GM12875 (cell line): ENCODE data around the gene HTT.

Experiments used
- H3K4me3 ChIP-seq: one replicate; pipeline ENCODE4 v1.5.1; 2011; ENCODE audit warnings: low read depth, low read length, control low read depth
- CTCF ChIP-seq: IDR thresholded peaks from 2 replicates; pipeline ENCODE4 v1.5.1; 2011; ENCODE audit warnings: low read depth, mild to moderate bottlenecking, control low read depth, inconsistent platforms, low read length, moderate library complexity, borderline replicate concordance; ENCODE audit not compliant: insufficient read depth

Gene HTT

GRCh38 chr4:3252831-3253641 is 178.6 kb downstream of the HTT start:
- TF ChIP-seq CTCF, result no peak
- H3K4me3 ChIP-seq, result no peak overlapping the region

- TF ChIP-seq CTCF, result no peak
- H3K4me3 ChIP-seq, result no peak overlapping the region
These were observed 179.3 kb downstream of the HTT start for GRCh38 chr4:3253808-3254207.

- no peak for TF ChIP-seq CTCF
- no peak overlapping the region for H3K4me3 ChIP-seq
These were observed 180.0 kb downstream of the HTT start for GRCh38 chr4:3254302-3255131.

- TF ChIP-seq CTCF, result no peak
- H3K4me3 ChIP-seq, result no peak overlapping the region
These were observed 181.2 kb downstream of the HTT start for GRCh38 chr4:3255611-3256186.

- H3K4me3 ChIP-seq, result no peak overlapping the region
- no peak for TF ChIP-seq CTCF
These were observed 182.0 kb downstream of the HTT start for GRCh38 chr4:3256230-3257102.

- H3K4me3 ChIP-seq, result no peak overlapping the region
These were observed 182.6 kb downstream of the HTT start for GRCh38 chr4:3257103-3257555.

More at GRCh38 chr4:3257103-3257555, 182.6 kb downstream of the HTT start:
- TF ChIP-seq CTCF, result no peak
